Measurements from ENCODE around the gene FDPS.

Gene FDPS

DNA sequence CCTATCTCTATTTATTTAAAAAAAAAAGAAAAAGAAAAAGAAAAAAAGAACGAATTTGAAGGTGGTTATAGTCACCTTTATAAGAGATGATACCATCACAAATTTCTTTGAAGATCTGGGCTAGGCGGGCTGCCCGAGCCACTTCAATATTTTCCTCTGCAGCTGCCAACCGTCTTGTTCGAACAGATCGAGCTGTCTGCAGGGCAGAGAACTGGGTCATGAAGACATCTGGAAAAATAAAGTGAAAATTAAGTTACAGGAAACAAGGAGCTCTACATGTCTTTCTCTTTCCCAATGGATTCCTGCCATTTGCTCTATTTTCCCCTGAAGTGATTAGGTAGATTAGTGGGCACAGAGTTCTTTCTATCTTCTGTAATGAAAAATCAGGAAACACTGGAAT, 44.0 kb downstream of the FDPS start:
- TF ChIP-seq, protein P1, sequence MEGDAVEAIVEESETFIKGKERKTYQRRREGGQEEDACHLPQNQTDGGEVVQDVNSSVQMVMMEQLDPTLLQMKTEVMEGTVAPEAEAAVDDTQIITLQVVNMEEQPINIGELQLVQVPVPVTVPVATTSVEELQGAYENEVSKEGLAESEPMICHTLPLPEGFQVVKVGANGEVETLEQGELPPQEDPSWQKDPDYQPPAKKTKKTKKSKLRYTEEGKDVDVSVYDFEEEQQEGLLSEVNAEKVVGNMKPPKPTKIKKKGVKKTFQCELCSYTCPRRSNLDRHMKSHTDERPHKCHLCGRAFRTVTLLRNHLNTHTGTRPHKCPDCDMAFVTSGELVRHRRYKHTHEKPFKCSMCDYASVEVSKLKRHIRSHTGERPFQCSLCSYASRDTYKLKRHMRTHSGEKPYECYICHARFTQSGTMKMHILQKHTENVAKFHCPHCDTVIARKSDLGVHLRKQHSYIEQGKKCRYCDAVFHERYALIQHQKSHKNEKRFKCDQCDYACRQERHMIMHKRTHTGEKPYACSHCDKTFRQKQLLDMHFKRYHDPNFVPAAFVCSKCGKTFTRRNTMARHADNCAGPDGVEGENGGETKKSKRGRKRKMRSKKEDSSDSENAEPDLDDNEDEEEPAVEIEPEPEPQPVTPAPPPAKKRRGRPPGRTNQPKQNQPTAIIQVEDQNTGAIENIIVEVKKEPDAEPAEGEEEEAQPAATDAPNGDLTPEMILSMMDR (IDR thresholded peaks at IDR 0.05; ENCODE audit: low read depth, low read length): no peak
- no peak for DNase-seq (ENCODE audit: low read depth in 2 of 2)
- no peak overlapping the region for H3K4me3 ChIP-seq (replicated peaks in 1 of 2; ENCODE audit: low read depth in 2 of 2, low read length in 2 of 2)

DNA sequence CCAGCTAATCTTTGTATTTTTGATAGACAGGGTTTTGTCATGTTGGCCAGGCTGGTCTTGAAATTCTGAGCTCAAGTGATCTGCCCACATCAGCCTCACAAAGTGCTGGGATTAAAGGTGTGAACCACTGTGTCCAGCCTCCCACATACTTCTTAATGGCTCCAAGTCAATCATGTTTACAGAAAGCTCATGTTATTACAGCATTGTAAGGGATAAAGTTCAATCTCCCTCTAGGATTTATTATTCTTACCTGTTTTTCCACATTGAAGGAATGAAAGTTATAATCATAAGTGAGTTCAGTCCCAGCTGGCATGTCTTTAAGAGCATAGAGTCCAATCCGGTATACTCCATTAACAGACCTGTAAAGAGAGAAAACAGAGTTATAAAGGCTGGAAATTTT, 51.4 kb downstream of the FDPS start:
- DNase-seq (ENCODE audit: low read depth in 2 of 2): no peak
- no peak overlapping the region for H3K4me3 ChIP-seq (replicated peaks in 1 of 2; ENCODE audit: low read depth in 2 of 2, low read length in 2 of 2)
- TF ChIP-seq, protein P1 (IDR thresholded peaks at IDR 0.05; ENCODE audit: low read depth, low read length): no peak
